Mesendoderm (in vitro differentiated cells): ENCODE data around the gene CAPN11.

Source experiments
- DNase-seq: peaks from one replicate; pipeline ENCODE4 v3.0.0; 2013
- H2AK5ac ChIP-seq: 2 replicates; pipeline ENCODE4 v1.6.1; 2013; ENCODE audit warnings: low read length, inconsistent platforms
- H2BK120ac ChIP-seq: 2 replicates; pipeline ENCODE4 v1.6.1; 2013; ENCODE audit warnings: low read depth, mild to moderate bottlenecking, low read length, moderate library complexity, mixed read lengths
- H2BK15ac ChIP-seq: replicated peaks from 2 replicates; pipeline ENCODE4 v1.6.1; 2013; ENCODE audit warnings: low read depth, mild to moderate bottlenecking, moderate library complexity
- H2BK5ac ChIP-seq: 2 replicates; pipeline ENCODE4 v1.6.1; 2013; ENCODE audit warnings: low read length, inconsistent platforms
- H3K18ac ChIP-seq: 2 replicates; pipeline ENCODE4 v1.6.1; 2013; ENCODE audit warnings: mild to moderate bottlenecking, low read length, mixed read lengths
- H3K23ac ChIP-seq: one replicate; pipeline ENCODE4 v1.6.1; 2013; ENCODE audit warnings: low read length
- H3K27ac ChIP-seq: 2 replicates; pipeline ENCODE4 v1.5.1; 2013; ENCODE audit warnings: low read depth, mild to moderate bottlenecking, inconsistent platforms, low read length, moderate library complexity
- H3K27me3 ChIP-seq: 2 replicates; pipeline ENCODE4 v1.6.1; 2013; ENCODE audit warnings: low read length, control low read depth, mild to moderate bottlenecking, inconsistent platforms; ENCODE audit not compliant: insufficient read depth, poor library complexity
- H3K36me3 ChIP-seq: 2 replicates; pipeline ENCODE4 v1.6.1; 2013; ENCODE audit warnings: low read length, inconsistent platforms; ENCODE audit not compliant: control insufficient read depth, insufficient read depth
- H3K4ac ChIP-seq: one replicate; pipeline ENCODE4 v1.6.1; 2013; ENCODE audit warnings: low read depth, mild to moderate bottlenecking, low read length, moderate library complexity
- H3K4me1 ChIP-seq: 2 replicates; pipeline ENCODE4 v1.6.1; 2013; ENCODE audit warnings: low read depth, low read length, inconsistent platforms; ENCODE audit not compliant: control insufficient read depth
- H3K4me2 ChIP-seq: 2 replicates; pipeline ENCODE4 v1.6.1; 2013; ENCODE audit warnings: low read length
- H3K4me3 ChIP-seq: 2 replicates; pipeline ENCODE4 v1.5.1; 2013; ENCODE audit warnings: mild to moderate bottlenecking, low read length
- H3K56ac ChIP-seq: one replicate; pipeline ENCODE4 v1.6.1; 2013; ENCODE audit warnings: low read length
- H3K79me1 ChIP-seq: 2 replicates; pipeline ENCODE4 v1.6.1; 2013; ENCODE audit warnings: low read length, inconsistent platforms
- H3K79me2 ChIP-seq: 2 replicates; pipeline ENCODE4 v1.6.1; 2013; ENCODE audit warnings: mild to moderate bottlenecking, low read length; ENCODE audit not compliant: control insufficient read depth, insufficient read depth
- H3K9ac ChIP-seq: 2 replicates; pipeline ENCODE4 v1.6.1; 2013; ENCODE audit warnings: low read length, inconsistent platforms
- H4K5ac ChIP-seq: one replicate; pipeline ENCODE4 v1.6.1; 2013; ENCODE audit warnings: low read length
- H4K8ac ChIP-seq: one replicate; pipeline ENCODE4 v1.6.1; 2013; ENCODE audit warnings: low read depth, mild to moderate bottlenecking, control low read depth, low read length, moderate library complexity
- WGBS: extraction: QIAGEN DNeasy Blood & Tissue Kit; methylation state at CpG from one replicate; pipeline ENCODE4 v1.1.7; 2013; ENCODE audit warnings: low lambda C conversion rate, missing lambda C conversion rate; ENCODE audit not compliant: insufficient coverage; ENCODE audit errors: extremely low coverage; 5-methylcytosine and 5-hydroxymethylcytosine counted together

Gene CAPN11

GRCh38 chr6:44220913-44221290, 62.3 kb downstream of the CAPN11 start:
- no peak overlapping the region for H3K4me2 ChIP-seq
- H3K79me2 ChIP-seq = peaks cover 6% of the 10 kb centered on the region
- WGBS = no CpG with 5 or more reads among the region's 4 CpGs
- peak overlapping the region; percentile 67 for H3K56ac ChIP-seq
- no peak overlapping the region for H3K4ac ChIP-seq
- no peak overlapping the region for H3K9ac ChIP-seq
- no peak overlapping the region for H3K23ac ChIP-seq
- H2BK5ac ChIP-seq = no peak overlapping the region
- H2BK120ac ChIP-seq = no peak overlapping the region
- no peak overlapping the region for H2AK5ac ChIP-seq
- H3K79me1 ChIP-seq = peaks cover under 1% of the 10 kb centered on the region
- no peak overlapping the region for H4K8ac ChIP-seq
- H3K4me1 ChIP-seq = peaks cover 24% of the 10 kb centered on the region
- no peak overlapping the region for H3K4me3 ChIP-seq
- no peaks in the 10 kb centered on the region for H3K36me3 ChIP-seq
- no peak overlapping the region for H3K18ac ChIP-seq
- no peaks in the 10 kb centered on the region for H3K27me3 ChIP-seq
- H2BK15ac ChIP-seq = no peak overlapping the region
- no peak overlapping the region for H4K5ac ChIP-seq
- DNase-seq = no peak
- no peak overlapping the region for H3K27ac ChIP-seq

- no peak overlapping the region for H2BK120ac ChIP-seq
- peaks cover 10% of the 10 kb centered on the region for H3K79me2 ChIP-seq
- no peak overlapping the region for H3K27ac ChIP-seq
- peaks cover 3% of the 10 kb centered on the region for H3K79me1 ChIP-seq
- H2BK5ac ChIP-seq = no peak overlapping the region
- H4K8ac ChIP-seq = no peak overlapping the region
- H2BK15ac ChIP-seq = no peak overlapping the region
- DNase-seq = peak; percentile 79
- no peak overlapping the region for H4K5ac ChIP-seq
- H3K9ac ChIP-seq = no peak overlapping the region
- no peak overlapping the region for H3K4ac ChIP-seq
- no peaks in the 10 kb centered on the region for H3K36me3 ChIP-seq
- H3K27me3 ChIP-seq = no peaks in the 10 kb centered on the region
- H3K23ac ChIP-seq = no peak overlapping the region
- peak overlapping the region; percentile 69 for H3K56ac ChIP-seq
- no peak overlapping the region for H2AK5ac ChIP-seq
- H3K18ac ChIP-seq = peak overlapping the region; percentile 8
- H3K4me3 ChIP-seq = no peak overlapping the region
- no peak overlapping the region for H3K4me2 ChIP-seq
- no CpG with 5 or more reads among the region's 4 CpGs for WGBS
- peaks cover 26% of the 10 kb centered on the region for H3K4me1 ChIP-seq
These were observed 62.8 kb downstream of the CAPN11 start for GRCh38 chr6:44221291-44221960.

- Histone ChIP-seq H3K79me2 (peaks cover 10% of the 10 kb centered on the region), H3K23ac (no peak overlapping the region), H2BK15ac (no peak overlapping the region), H3K4ac (no peak overlapping the region), H2AK5ac (peak overlapping the region; percentile 86), H3K4me3 (no peak overlapping the region), H4K8ac (no peak overlapping the region), H2BK120ac (no peak overlapping the region), H3K4me2 (no peak overlapping the region), H2BK5ac (no peak overlapping the region), H3K36me3 (no peaks in the 10 kb centered on the region), H3K27me3 (no peaks in the 10 kb centered on the region), H3K56ac (peak overlapping the region; percentile 69), H3K9ac (peak overlapping the region; percentile 34), H4K5ac (no peak overlapping the region), H3K79me1 (peaks cover 3% of the 10 kb centered on the region), H3K18ac (peak overlapping the region; percentile 8), H3K27ac (no peak overlapping the region), H3K4me1 (peaks cover 26% of the 10 kb centered on the region)
- no peak for DNase-seq
- no CpG with 5 or more reads among the region's 2 CpGs for WGBS
These were observed 63.3 kb downstream of the CAPN11 start for GRCh38 chr6:44221961-44222335.

GRCh38 chr6:44222486-44223318, 64.1 kb downstream of the CAPN11 start:
- no peak overlapping the region for H2BK120ac ChIP-seq
- peak overlapping the region; percentile 59 for H3K23ac ChIP-seq
- H4K8ac ChIP-seq = no peak overlapping the region
- WGBS = no CpG with 5 or more reads among the region's 26 CpGs
- H3K56ac ChIP-seq = peak overlapping the region; percentile 82
- H3K27me3 ChIP-seq = no peaks in the 10 kb centered on the region
- H3K4ac ChIP-seq = no peak overlapping the region
- peaks cover 18% of the 10 kb centered on the region for H3K4me1 ChIP-seq
- H2BK15ac ChIP-seq = no peak overlapping the region
- peak overlapping the region; percentile 29 for H3K18ac ChIP-seq
- no peak overlapping the region for H3K27ac ChIP-seq
- no peaks in the 10 kb centered on the region for H3K36me3 ChIP-seq
- no peak overlapping the region for H2BK5ac ChIP-seq
- H3K9ac ChIP-seq = peak overlapping the region; percentile 65
- peak overlapping the region; percentile 32 for H3K4me3 ChIP-seq
- peaks cover 10% of the 10 kb centered on the region for H3K79me2 ChIP-seq
- H2AK5ac ChIP-seq = no peak overlapping the region
- H3K4me2 ChIP-seq = peak overlapping the region; percentile 81
- no peak overlapping the region for H4K5ac ChIP-seq
- H3K79me1 ChIP-seq = peaks cover 3% of the 10 kb centered on the region
- DNase-seq = no peak

- H4K5ac ChIP-seq = no peak within 1 kb of the TSS
- H2AK5ac ChIP-seq = no peak within 1 kb of the TSS
- H4K8ac ChIP-seq = no peak within 1 kb of the TSS
- H2BK5ac ChIP-seq = no peak within 1 kb of the TSS
- H3K79me2 ChIP-seq = peaks cover 10% of the 10 kb centered on the region
- peak within 1 kb of the TSS; percentile 26 for H3K27ac ChIP-seq
- H3K18ac ChIP-seq = peak within 1 kb of the TSS; percentile 29
- peak; percentile 86 for DNase-seq
- H2BK120ac ChIP-seq = no peak within 1 kb of the TSS
- H3K23ac ChIP-seq = peak within 1 kb of the TSS; percentile 59
- H3K56ac ChIP-seq = peak within 1 kb of the TSS; percentile 82
- H3K4me1 ChIP-seq = peaks cover 15% of the 10 kb centered on the region
- no CpG with 5 or more reads among the region's 73 CpGs for WGBS
- no peaks in the 10 kb centered on the region for H3K36me3 ChIP-seq
- H3K27me3 ChIP-seq = no peaks in the 10 kb centered on the region
- H3K4me3 ChIP-seq = peak within 1 kb of the TSS; percentile 32
- H3K9ac ChIP-seq = peak within 1 kb of the TSS; percentile 65
- H3K4me2 ChIP-seq = peak within 1 kb of the TSS; percentile 81
- peaks cover 3% of the 10 kb centered on the region for H3K79me1 ChIP-seq
- no peak within 1 kb of the TSS for H3K4ac ChIP-seq
- no peak within 1 kb of the TSS for H2BK15ac ChIP-seq
These were observed 64.9 kb downstream of the CAPN11 start, which contains the start of gene SLC29A1 for GRCh38 chr6:44223319-44224028. TSS of gene SLC29A1 (plus strand) at chr6:44223595. CDS start at chr6:44227314, 3,719 bp downstream.
